ENCODE measurements around the gene BICDL2.

BICDL2 gene

DNA sequence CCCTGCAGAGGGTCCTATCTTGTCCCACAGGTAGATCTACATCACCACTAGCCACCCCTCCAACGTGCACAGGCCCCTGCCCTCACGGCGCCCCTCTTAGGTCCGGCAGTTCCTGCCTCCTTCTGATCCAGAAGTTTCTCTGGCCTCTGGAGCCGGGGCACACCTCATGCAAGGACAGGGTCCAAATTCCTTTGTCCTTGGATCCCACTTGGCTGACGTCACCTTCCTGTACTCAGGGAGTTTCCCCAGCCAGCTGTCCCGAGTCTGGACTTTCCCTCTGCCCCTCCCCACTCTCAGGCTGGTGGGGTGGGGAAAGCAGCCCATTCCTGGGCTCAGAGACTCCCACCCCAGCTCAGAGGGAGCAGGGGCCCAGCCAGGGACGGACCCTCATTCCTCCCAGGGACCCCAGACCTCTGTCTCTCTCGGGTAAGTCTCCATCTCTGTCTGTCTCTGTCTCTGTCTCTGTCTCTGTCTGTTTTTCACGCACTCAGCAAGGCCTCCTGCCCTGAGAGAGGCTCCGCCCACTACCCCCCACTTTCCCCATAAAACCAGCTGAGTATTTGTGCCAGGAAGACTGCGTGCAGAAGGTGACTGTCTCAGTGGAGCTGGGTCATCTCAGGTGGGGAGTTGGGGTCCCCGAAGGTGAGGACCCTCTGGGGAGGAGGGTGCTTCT is 28.5 kb upstream of the BICDL2 start, which contains the start of gene IL32:
Gene IL32, plus strand, starts transcription at position 572 of the 673 bp plus-strand sequence. CDS start 172 bp downstream, outside the sequence.
- TF ChIP-seq ZNF8 (CRISPR knock-in tag; IDR thresholded peaks at IDR 0.05) (no peak), TOX (CRISPR knock-in tag; IDR thresholded peaks at IDR 0.05; ENCODE audit: borderline replicate concordance) (no peak), PPARA (CRISPR knock-in tag; IDR thresholded peaks at IDR 0.05; ENCODE audit: borderline replicate concordance) (no peak), ZFP30 (CRISPR knock-in tag; IDR thresholded peaks at IDR 0.05) (no peak)
- TF ChIP-seq, protein P1, sequence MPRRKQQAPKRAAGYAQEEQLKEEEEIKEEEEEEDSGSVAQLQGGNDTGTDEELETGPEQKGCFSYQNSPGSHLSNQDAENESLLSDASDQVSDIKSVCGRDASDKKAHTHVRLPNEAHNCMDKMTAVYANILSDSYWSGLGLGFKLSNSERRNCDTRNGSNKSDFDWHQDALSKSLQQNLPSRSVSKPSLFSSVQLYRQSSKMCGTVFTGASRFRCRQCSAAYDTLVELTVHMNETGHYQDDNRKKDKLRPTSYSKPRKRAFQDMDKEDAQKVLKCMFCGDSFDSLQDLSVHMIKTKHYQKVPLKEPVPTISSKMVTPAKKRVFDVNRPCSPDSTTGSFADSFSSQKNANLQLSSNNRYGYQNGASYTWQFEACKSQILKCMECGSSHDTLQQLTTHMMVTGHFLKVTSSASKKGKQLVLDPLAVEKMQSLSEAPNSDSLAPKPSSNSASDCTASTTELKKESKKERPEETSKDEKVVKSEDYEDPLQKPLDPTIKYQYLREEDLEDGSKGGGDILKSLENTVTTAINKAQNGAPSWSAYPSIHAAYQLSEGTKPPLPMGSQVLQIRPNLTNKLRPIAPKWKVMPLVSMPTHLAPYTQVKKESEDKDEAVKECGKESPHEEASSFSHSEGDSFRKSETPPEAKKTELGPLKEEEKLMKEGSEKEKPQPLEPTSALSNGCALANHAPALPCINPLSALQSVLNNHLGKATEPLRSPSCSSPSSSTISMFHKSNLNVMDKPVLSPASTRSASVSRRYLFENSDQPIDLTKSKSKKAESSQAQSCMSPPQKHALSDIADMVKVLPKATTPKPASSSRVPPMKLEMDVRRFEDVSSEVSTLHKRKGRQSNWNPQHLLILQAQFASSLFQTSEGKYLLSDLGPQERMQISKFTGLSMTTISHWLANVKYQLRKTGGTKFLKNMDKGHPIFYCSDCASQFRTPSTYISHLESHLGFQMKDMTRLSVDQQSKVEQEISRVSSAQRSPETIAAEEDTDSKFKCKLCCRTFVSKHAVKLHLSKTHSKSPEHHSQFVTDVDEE (CRISPR knock-in tag; IDR thresholded peaks at IDR 0.05) = no peak
- ATAC-seq = peak; percentile 69

DNA sequence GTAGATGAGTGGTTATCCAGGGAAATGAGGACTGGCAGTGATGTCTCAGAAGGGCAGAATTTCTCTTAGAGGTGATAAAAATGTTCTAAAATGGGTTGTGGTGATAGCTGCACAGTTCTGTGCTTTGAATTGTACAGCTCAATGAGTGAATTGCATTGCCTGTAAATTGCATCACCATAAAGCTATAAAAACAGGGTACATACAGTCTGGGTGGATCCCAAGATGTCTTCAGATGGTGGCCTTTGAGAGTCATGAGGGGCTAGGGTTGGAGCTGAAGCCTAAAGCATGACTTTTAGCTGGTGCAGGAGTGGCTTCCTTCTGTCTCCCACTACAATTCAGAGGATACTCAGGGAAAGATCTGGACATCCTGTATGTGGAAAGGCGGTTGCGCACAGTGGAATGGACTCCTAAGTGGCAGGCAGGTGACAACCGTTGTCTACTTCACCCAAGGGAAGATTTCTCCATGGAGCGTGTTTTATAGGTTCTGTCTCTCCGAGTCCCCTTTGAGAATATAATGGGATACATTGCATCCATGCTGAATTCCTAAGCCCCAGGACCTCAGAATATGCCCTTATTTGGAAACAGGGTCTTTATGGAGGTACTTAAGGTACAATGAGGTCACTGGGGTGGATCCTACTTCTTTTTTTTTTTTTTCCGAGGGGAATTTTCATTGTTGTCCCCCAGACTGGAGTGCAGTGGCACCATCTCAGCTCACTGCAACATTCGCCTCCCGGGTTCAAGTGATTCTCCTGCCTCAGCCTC is 27.1 kb upstream of the BICDL2 start:
- TF ChIP-seq ZNF565 (CRISPR knock-in tag; conservative IDR thresholded peaks at IDR 0.05; ENCODE audit: low read depth) = no peak
- no peak for TF ChIP-seq PATZ1 (CRISPR knock-in tag; IDR thresholded peaks at IDR 0.05; ENCODE audit: borderline replicate concordance)
- TF ChIP-seq RARB (CRISPR knock-in tag; IDR thresholded peaks at IDR 0.05) = no peak
- no peak for TF ChIP-seq POU6F1 (CRISPR knock-in tag; IDR thresholded peaks at IDR 0.05; ENCODE audit: borderline replicate concordance, low read depth)
- no peak for TF ChIP-seq ZFP30 (CRISPR knock-in tag; IDR thresholded peaks at IDR 0.05)
- no peak for TF ChIP-seq ARNTL (CRISPR knock-in tag; IDR thresholded peaks at IDR 0.05; ENCODE audit: borderline replicate concordance, low read depth)
- no peak for TF ChIP-seq ZNF70 (CRISPR knock-in tag; IDR thresholded peaks at IDR 0.05)
- TF ChIP-seq SNAI2 (CRISPR knock-in tag; IDR thresholded peaks at IDR 0.05) = no peak
- no peak for TF ChIP-seq GLIS3 (CRISPR knock-in tag; IDR thresholded peaks at IDR 0.05)
- TF ChIP-seq CSDC2 (CRISPR knock-in tag; IDR thresholded peaks at IDR 0.05) = no peak
- no peak for TF ChIP-seq TOX (CRISPR knock-in tag; IDR thresholded peaks at IDR 0.05; ENCODE audit: borderline replicate concordance)
- no peak for TF ChIP-seq BACH2 (CRISPR knock-in tag; IDR thresholded peaks at IDR 0.05; ENCODE audit: borderline replicate concordance)
- TF ChIP-seq ZNF8 (CRISPR knock-in tag; IDR thresholded peaks at IDR 0.05) = no peak
- no peak for TF ChIP-seq ZFP3 (CRISPR knock-in tag; IDR thresholded peaks at IDR 0.05)
- no peak for TF ChIP-seq OSR1 (CRISPR knock-in tag; IDR thresholded peaks at IDR 0.05)
- no peak for TF ChIP-seq TCF4 (CRISPR knock-in tag; IDR thresholded peaks at IDR 0.05; ENCODE audit: borderline replicate concordance)
- no peak for TF ChIP-seq CSRNP3 (CRISPR knock-in tag; IDR thresholded peaks at IDR 0.05)
- TF ChIP-seq, protein P1 (CRISPR knock-in tag; IDR thresholded peaks at IDR 0.05) = no peak
- TF ChIP-seq, protein P2, sequence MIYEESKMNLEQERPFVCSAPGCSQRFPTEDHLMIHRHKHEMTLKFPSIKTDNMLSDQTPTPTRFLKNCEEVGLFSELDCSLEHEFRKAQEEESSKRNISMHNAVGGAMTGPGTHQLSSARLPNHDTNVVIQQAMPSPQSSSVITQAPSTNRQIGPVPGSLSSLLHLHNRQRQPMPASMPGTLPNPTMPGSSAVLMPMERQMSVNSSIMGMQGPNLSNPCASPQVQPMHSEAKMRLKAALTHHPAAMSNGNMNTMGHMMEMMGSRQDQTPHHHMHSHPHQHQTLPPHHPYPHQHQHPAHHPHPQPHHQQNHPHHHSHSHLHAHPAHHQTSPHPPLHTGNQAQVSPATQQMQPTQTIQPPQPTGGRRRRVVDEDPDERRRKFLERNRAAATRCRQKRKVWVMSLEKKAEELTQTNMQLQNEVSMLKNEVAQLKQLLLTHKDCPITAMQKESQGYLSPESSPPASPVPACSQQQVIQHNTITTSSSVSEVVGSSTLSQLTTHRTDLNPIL (CRISPR knock-in tag; IDR thresholded peaks at IDR 0.05; ENCODE audit: low read depth) = no peak
- ATAC-seq = no peak

Measured in SK-N-SH treated with all-trans-retinoic acid at 6 μM for 48 hours (cell line).